Mesenchymal stem cell (in vitro differentiated cells and primary cell): ENCODE data around the gene TEX38.

ENCODE experiments used
- DNase-seq: peaks from one replicate; pipeline ENCODE4 v3.0.0-alpha.2; 2013
- H2AFZ ChIP-seq: one replicate; pipeline ENCODE4 v1.6.1; 2013; ENCODE audit warnings: low read depth, mild to moderate bottlenecking, control low read depth, inconsistent platforms, low read length, moderate library complexity
- H2AK5ac ChIP-seq: 2 replicates; pipeline ENCODE4 v1.6.1; 2013; ENCODE audit warnings: low read length, moderate library complexity, mild to moderate bottlenecking, inconsistent platforms; ENCODE audit not compliant: severe bottlenecking
- H2BK120ac ChIP-seq: one replicate; pipeline ENCODE4 v1.6.1; 2013; ENCODE audit warnings: low read depth, mild to moderate bottlenecking, inconsistent platforms, low read length, moderate library complexity
- H2BK12ac ChIP-seq, 2 experiments: one replicate each; pipeline ENCODE4 v1.6.1; 2013; ENCODE audit warnings: inconsistent platforms in 2 of 2, low read length in 2 of 2, mild to moderate bottlenecking in 2 of 2, moderate library complexity in 2 of 2, control low read depth in 1 of 2
- H2BK15ac ChIP-seq: one replicate; pipeline ENCODE4 v1.6.1; 2013; ENCODE audit warnings: mild to moderate bottlenecking, low read depth, inconsistent platforms; ENCODE audit not compliant: poor library complexity, severe bottlenecking
- H2BK5ac ChIP-seq: 2 replicates; pipeline ENCODE4 v1.6.1; 2013; ENCODE audit warnings: low read depth, mild to moderate bottlenecking, low read length, control low read depth, inconsistent platforms; ENCODE audit not compliant: poor library complexity, severe bottlenecking
- H3K14ac ChIP-seq, 2 experiments: one replicate each; pipeline ENCODE4 v1.6.1; 2013; ENCODE audit warnings: inconsistent platforms in 2 of 2, low read length in 2 of 2, control low read depth in 1 of 2, mild to moderate bottlenecking in 1 of 2, moderate library complexity in 1 of 2
- H3K18ac ChIP-seq, 2 experiments: one replicate each; pipeline ENCODE4 v1.6.1; 2013; ENCODE audit warnings: inconsistent platforms in 2 of 2, low read length in 2 of 2, control low read depth in 1 of 2, low read depth in 1 of 2, mild to moderate bottlenecking in 1 of 2
- H3K23ac ChIP-seq, 2 experiments: one replicate each; pipeline ENCODE4 v1.6.1; 2013; ENCODE audit warnings: inconsistent platforms in 2 of 2, low read length in 2 of 2, mild to moderate bottlenecking in 2 of 2, moderate library complexity in 2 of 2, control low read depth in 1 of 2
- H3K27ac ChIP-seq: 2 replicates; pipeline ENCODE4 v1.5.1; 2013; ENCODE audit warnings: mild to moderate bottlenecking, moderate library complexity, low read length, control low read depth, inconsistent platforms; ENCODE audit not compliant: poor library complexity, severe bottlenecking
- H3K27me3 ChIP-seq, 2 experiments: 2 replicates each; pipeline versions ENCODE4 v1.6.1 to v1.7.0; 2013; ENCODE audit warnings: low read length in 2 of 2, mild to moderate bottlenecking in 2 of 2, moderate library complexity in 2 of 2, control low read depth in 1 of 2, inconsistent platforms in 1 of 2; ENCODE audit not compliant: control insufficient read depth in 1 of 2, insufficient read depth in 1 of 2
- H3K36me3 ChIP-seq, 2 experiments: 2 replicates each; pipeline versions ENCODE4 v1.6.1 to v1.7.0; 2013; ENCODE audit warnings: low read length in 2 of 2, control low read depth in 1 of 2, inconsistent platforms in 1 of 2, low read depth in 1 of 2, mild to moderate bottlenecking in 1 of 2; ENCODE audit not compliant: insufficient read depth in 2 of 2, control insufficient read depth in 1 of 2
- H3K4ac ChIP-seq, 2 experiments: one replicate each; pipeline ENCODE4 v1.6.1; 2013; ENCODE audit warnings: inconsistent platforms in 2 of 2, low read length in 2 of 2, mild to moderate bottlenecking in 2 of 2, moderate library complexity in 2 of 2, control low read depth in 1 of 2, low read depth in 1 of 2
- H3K4me1 ChIP-seq: 2 replicates; pipeline ENCODE4 v1.6.1; 2013; ENCODE audit warnings: low read depth, low read length, control low read depth; ENCODE audit not compliant: control insufficient read depth, insufficient read depth
- H3K4me2 ChIP-seq: 2 replicates; pipeline ENCODE4 v1.6.1; 2013; ENCODE audit warnings: low read length, mild to moderate bottlenecking, inconsistent platforms; ENCODE audit not compliant: poor library complexity, severe bottlenecking
- H3K4me3 ChIP-seq, 2 experiments: 2 replicates each; pipeline versions ENCODE4 v1.5.1 to v1.7.0; 2013; ENCODE audit warnings: low read length in 2 of 2, mild to moderate bottlenecking in 2 of 2, control low read depth in 1 of 2, low read depth in 1 of 2; ENCODE audit not compliant: insufficient read depth in 1 of 2
- H3K79me1 ChIP-seq: replicated peaks from 2 replicates; pipeline ENCODE4 v1.6.1; 2013; ENCODE audit warnings: mild to moderate bottlenecking, control low read depth, low read length, inconsistent platforms; ENCODE audit not compliant: poor library complexity, severe bottlenecking
- H3K9ac ChIP-seq: 2 replicates; pipeline ENCODE4 v1.7.0; 2013; ENCODE audit warnings: mild to moderate bottlenecking, low read length, moderate library complexity
- H3K9me3 ChIP-seq: 2 replicates; pipeline ENCODE4 v1.7.0; 2013; ENCODE audit warnings: mild to moderate bottlenecking, low read length; ENCODE audit not compliant: control insufficient read depth
- H4K8ac ChIP-seq: one replicate; pipeline ENCODE4 v1.6.1; 2013; ENCODE audit warnings: inconsistent platforms, mild to moderate bottlenecking, low read length, moderate library complexity
- H4K91ac ChIP-seq: one replicate; pipeline ENCODE4 v1.6.1; 2013; ENCODE audit warnings: mild to moderate bottlenecking, low read length, inconsistent platforms
- WGBS: methylation state at CpG from one replicate; pipeline ENCODE4 v1.1.7; 2013; ENCODE audit warnings: mixed read lengths; 5-methylcytosine and 5-hydroxymethylcytosine counted together

Gene TEX38

GRCh38 chr1:46679789-46680573 is 8.3 kb downstream of the TEX38 start:
- Histone ChIP-seq H3K27ac (no peak overlapping the region), H4K91ac (no peak overlapping the region), H2AK5ac (no peak overlapping the region), H2AFZ (no peak overlapping the region), H2BK120ac (no peak overlapping the region), H3K36me3 (peaks cover 12 to 95% of the 10 kb centered on the region in 2 experiments), H3K4me2 (no peak overlapping the region), H3K4me3 (no peak overlapping the region), H3K14ac (no peak overlapping the region), H2BK15ac (no peak overlapping the region), H2BK12ac (no peak overlapping the region), H3K27me3 (no peaks in the 10 kb centered on the region), H3K9me3 (no peaks in the 10 kb centered on the region), H3K9ac (no peak overlapping the region), H3K4ac (no peak overlapping the region), H3K4me1 (no peaks in the 10 kb centered on the region), H2BK5ac (no peak overlapping the region), H3K23ac (no peak overlapping the region), H3K18ac (no peak overlapping the region), H4K8ac (no peak overlapping the region), H3K79me1 (peaks cover 4% of the 10 kb centered on the region)
- 98% methylated on average over 5 of the region's 6 CpGs for WGBS
- no peak for DNase-seq

GRCh38 chr1:46681333-46682034 is 9.8 kb downstream of the TEX38 start:
- peaks cover 12 to 96% of the 10 kb centered on the region in 2 experiments for H3K36me3 ChIP-seq
- H2BK5ac ChIP-seq, result no peak overlapping the region
- H3K23ac ChIP-seq, result no peak overlapping the region
- H3K4me2 ChIP-seq, result no peak overlapping the region
- H3K4me1 ChIP-seq, result no peaks in the 10 kb centered on the region
- no peak overlapping the region for H4K91ac ChIP-seq
- H3K9ac ChIP-seq, result no peak overlapping the region
- no peak overlapping the region for H2AFZ ChIP-seq
- DNase-seq, result no peak
- no peak overlapping the region for H3K18ac ChIP-seq
- no peak overlapping the region for H2BK15ac ChIP-seq
- no peak overlapping the region for H2BK120ac ChIP-seq
- no peak overlapping the region for H3K4ac ChIP-seq
- H3K27me3 ChIP-seq, result no peaks in the 10 kb centered on the region
- no CpG with 5 or more reads among the region's 1 CpG for WGBS
- no peak overlapping the region for H3K4me3 ChIP-seq
- H2AK5ac ChIP-seq, result no peak overlapping the region
- H3K79me1 ChIP-seq, result peaks cover 4% of the 10 kb centered on the region
- no peak overlapping the region for H3K27ac ChIP-seq
- H3K14ac ChIP-seq, result no peak overlapping the region
- no peak overlapping the region for H4K8ac ChIP-seq
- H3K9me3 ChIP-seq, result no peaks in the 10 kb centered on the region
- no peak overlapping the region for H2BK12ac ChIP-seq

- H2AFZ ChIP-seq, result no peak overlapping the region
- H4K8ac ChIP-seq, result no peak overlapping the region
Observed at GRCh38 chr1:46682064-46682463, 10.4 kb downstream of the TEX38 start.

DNA sequence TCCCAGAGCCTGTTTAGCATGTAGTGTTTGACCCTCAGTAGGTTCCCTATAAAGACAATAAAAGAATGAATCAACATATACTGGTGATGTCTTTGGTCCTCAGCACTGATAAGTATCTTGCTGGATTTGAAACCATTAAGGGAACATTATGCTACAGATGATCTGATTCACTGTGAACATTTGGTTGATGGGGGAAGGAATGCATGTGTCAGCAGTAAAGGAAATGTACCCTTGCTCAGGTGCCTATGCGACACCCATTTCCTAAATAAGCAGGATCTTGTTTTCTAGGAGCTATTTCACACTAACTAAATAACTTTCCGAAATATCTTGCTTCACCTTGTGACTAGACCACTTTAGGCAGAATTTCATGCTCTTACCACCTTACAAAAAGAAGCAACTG is 13.0 kb downstream of the TEX38 start:
- no peak overlapping the region for H2AK5ac ChIP-seq
- H3K27ac ChIP-seq, result no peak overlapping the region
- 91% methylated on average over 2 of the region's 2 CpGs for WGBS
- no peak overlapping the region for H2BK15ac ChIP-seq
- H2BK5ac ChIP-seq, result no peak overlapping the region
- H3K27me3 ChIP-seq, result no peaks in the 10 kb centered on the region
- H3K23ac ChIP-seq, result no peak overlapping the region
- H2AFZ ChIP-seq, result no peak overlapping the region
- no peaks in the 10 kb centered on the region for H3K9me3 ChIP-seq
- H3K9ac ChIP-seq, result no peak overlapping the region
- H4K8ac ChIP-seq, result no peak overlapping the region
- H2BK12ac ChIP-seq, result no peak overlapping the region
- DNase-seq, result no peak
- peaks cover 16 to 99% of the 10 kb centered on the region in 2 experiments for H3K36me3 ChIP-seq
- H3K14ac ChIP-seq, result no peak overlapping the region
- no peak overlapping the region for H4K91ac ChIP-seq
- H3K79me1 ChIP-seq, result peaks cover 8% of the 10 kb centered on the region
- no peak overlapping the region for H3K18ac ChIP-seq
- H3K4me2 ChIP-seq, result no peak overlapping the region
- H2BK120ac ChIP-seq, result no peak overlapping the region
- no peaks in the 10 kb centered on the region for H3K4me1 ChIP-seq
- H3K4me3 ChIP-seq, result no peak overlapping the region
- H3K4ac ChIP-seq, result no peak overlapping the region

More at GRCh38 chr1:46682064-46682463, 10.4 kb downstream of the TEX38 start:
- Histone ChIP-seq H3K14ac (no peak overlapping the region), H3K18ac (no peak overlapping the region), H3K36me3 (peaks cover 12 to 96% of the 10 kb centered on the region in 2 experiments), H3K27me3 (no peaks in the 10 kb centered on the region), H2BK120ac (no peak overlapping the region), H3K27ac (no peak overlapping the region), H3K79me1 (peaks cover 5% of the 10 kb centered on the region), H4K91ac (no peak overlapping the region), H2AK5ac (no peak overlapping the region), H3K4ac (no peak overlapping the region), H3K9ac (no peak overlapping the region), H3K9me3 (no peaks in the 10 kb centered on the region), H3K4me2 (no peak overlapping the region), H2BK15ac (no peak overlapping the region), H2BK12ac (no peak overlapping the region), H2BK5ac (no peak overlapping the region), H3K4me3 (no peak overlapping the region), H3K4me1 (no peaks in the 10 kb centered on the region), H3K23ac (no peak overlapping the region)
- DNase-seq, result no peak
- WGBS, result no CpG with 5 or more reads among the region's 1 CpG
